Bronchial epithelial cell (primary cell): Measurements from ENCODE around the gene ZBTB16. TPM values are rescaled to one million over a fixed set of nuclear protein-coding genes. Genes with fewer than 3 reads are reported as not detected.
A peak's percentile ranks its signal among the peaks of the same experiment; 100 is the strongest.

Source experiments
- DNase-seq: peaks from one replicate; pipeline ENCODE4 v3.0.0-alpha.2; 2010; ENCODE audit warnings: low read depth
- FAIRE-seq: peaks from 2 replicates; lab custom pipeline; 2011; peaks lifted over from hg19 to GRCh38; lab: Jason Lieb, UNC
- H3K27me3 ChIP-seq: 2 replicates; pipeline ENCODE4 v1.5.1; 2011; ENCODE audit warnings: low read length; ENCODE audit not compliant: control insufficient read depth, insufficient read depth
- H3K36me3 ChIP-seq: 2 replicates; pipeline ENCODE4 v1.5.1; 2011; ENCODE audit warnings: low read length; ENCODE audit not compliant: control insufficient read depth, insufficient read depth
- H3K4me3 ChIP-seq: 2 replicates; pipeline ENCODE4 v1.5.1; 2011; ENCODE audit warnings: mild to moderate bottlenecking, low read depth, low read length, control low read depth
- CTCF ChIP-seq: IDR thresholded peaks from 2 replicates; pipeline ENCODE4 v1.5.1; 2011; ENCODE audit warnings: mild to moderate bottlenecking, moderate library complexity, low read length, control low read depth, inconsistent platforms; ENCODE audit not compliant: insufficient read depth, severe bottlenecking
- total RNA-seq: library from RNA; depleted of rRNA; stranded (reverse); fragments of >200 nt; gene quantifications from 2 replicates; pipeline ENCODE4 v1.2.1, GENCODE V29; 2014

ZBTB16 gene
- total RNA-seq, 1 donor from 2014 or later = 3.2 TPM

DNA sequence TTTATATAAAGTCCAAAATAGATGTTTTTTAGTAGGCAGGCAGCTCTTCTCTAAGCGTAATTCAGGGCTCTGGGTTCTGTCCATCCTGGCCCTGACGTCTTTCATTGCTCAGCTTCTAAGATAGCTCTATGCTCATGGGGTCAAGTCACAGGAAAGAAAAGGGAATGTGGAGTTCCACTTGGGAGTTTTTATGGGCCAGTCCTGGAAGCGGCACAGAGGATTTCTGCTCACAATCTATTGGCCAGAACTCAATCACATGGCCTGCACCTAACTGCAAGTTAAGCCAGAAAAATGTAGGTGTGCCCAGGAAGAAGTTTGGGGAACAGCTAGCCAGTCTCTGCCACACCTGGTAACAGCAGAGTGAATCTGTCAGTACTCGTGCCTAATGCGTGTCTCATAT lies 7.4 kb upstream of the ZBTB16 start:
- H3K4me3 ChIP-seq = no peak overlapping the region
- FAIRE-seq = no peak
- peaks cover 10% of the 10 kb centered on the region for H3K27me3 ChIP-seq
- no peak for TF ChIP-seq CTCF
- no peaks in the 10 kb centered on the region for H3K36me3 ChIP-seq
- DNase-seq = no peak

DNA sequence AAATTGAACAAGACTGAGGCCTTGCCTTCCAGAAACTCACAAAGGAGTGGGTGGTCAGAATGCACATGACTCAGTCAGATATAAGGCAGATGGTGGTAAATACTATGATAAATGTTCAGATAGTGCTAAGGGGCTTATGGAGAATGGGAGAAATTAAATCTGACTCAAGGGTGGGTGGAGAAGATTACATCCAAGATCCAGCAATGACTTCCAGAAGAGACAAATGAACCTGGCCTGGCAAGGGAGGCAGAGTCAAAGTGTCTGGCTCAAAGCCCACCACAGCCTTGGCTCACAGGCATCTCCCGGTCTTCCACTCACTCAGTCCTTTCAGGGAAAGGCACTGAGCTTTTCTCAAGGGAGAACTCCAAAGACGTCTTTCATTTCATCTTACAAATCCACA lies 6.1 kb upstream of the ZBTB16 start:
- TF ChIP-seq CTCF = no peak
- H3K27me3 ChIP-seq = peaks cover 20% of the 10 kb centered on the region
- FAIRE-seq = peak; percentile 73
- H3K4me3 ChIP-seq = no peak overlapping the region
- no peak for DNase-seq
- H3K36me3 ChIP-seq = no peaks in the 10 kb centered on the region

DNA sequence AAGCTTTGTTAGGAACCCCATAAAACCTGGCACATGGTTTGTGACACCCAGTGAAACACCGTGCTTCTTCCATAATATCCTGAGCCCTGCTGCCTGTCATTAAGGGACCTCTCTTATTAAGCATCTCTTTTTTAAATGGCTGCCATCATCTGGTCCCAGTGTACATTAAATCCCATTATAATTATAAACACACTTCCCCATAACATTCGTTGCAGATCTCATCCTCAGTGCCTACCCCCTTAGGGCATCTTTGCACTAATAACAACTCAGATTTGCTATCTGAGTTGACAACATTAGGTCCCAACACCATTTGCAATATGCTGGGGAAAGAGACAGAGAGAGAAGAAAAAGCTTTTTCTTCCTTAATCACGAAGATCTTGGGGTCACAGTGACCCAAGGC lies 4.7 kb upstream of the ZBTB16 start:
- FAIRE-seq = no peak
- Histone ChIP-seq H3K27me3 (peaks cover 24% of the 10 kb centered on the region), H3K4me3 (no peak overlapping the region), H3K36me3 (no peaks in the 10 kb centered on the region)
- DNase-seq = no peak
- TF ChIP-seq CTCF = no peak

GRCh38 chr11:114056409-114056808 lies 3.1 kb upstream of the ZBTB16 start:
- FAIRE-seq (no peak), DNase-seq (no peak)

GRCh38 chr11:114057147-114057546 lies 2.4 kb upstream of the ZBTB16 start:
- H3K27me3 ChIP-seq = peaks cover 28% of the 10 kb centered on the region
- TF ChIP-seq CTCF = no peak
- H3K36me3 ChIP-seq = peaks cover 2% of the 10 kb centered on the region
- DNase-seq (no peak), FAIRE-seq (no peak)
- H3K4me3 ChIP-seq = no peak overlapping the region

More at GRCh38 chr11:114056409-114056808, 3.1 kb upstream of the ZBTB16 start:
- H3K36me3 ChIP-seq = no peaks in the 10 kb centered on the region
- no peak for TF ChIP-seq CTCF
- H3K27me3 ChIP-seq = peaks cover 24% of the 10 kb centered on the region
- H3K4me3 ChIP-seq = no peak overlapping the region

GRCh38 chr11:114057605-114058004 lies 1.9 kb upstream of the ZBTB16 start:
- FAIRE-seq (no peak), DNase-seq (no peak)
- H3K4me3 ChIP-seq = no peak overlapping the region
- TF ChIP-seq CTCF = no peak
- peaks cover 31% of the 10 kb centered on the region for H3K27me3 ChIP-seq
- peaks cover 2% of the 10 kb centered on the region for H3K36me3 ChIP-seq
